Nephron (organoid): Measurements from ENCODE around the gene MCF2L.

Source experiments
- H3K27ac Mint-ChIP-seq, 3 experiments: 2 replicates each; pipeline ENCODE4 v1.8.0; 2020; ENCODE audit warnings: mixed read lengths in 3 of 3, mild to moderate bottlenecking in 2 of 3, moderate library complexity in 1 of 3
- H3K27me3 Mint-ChIP-seq: 2 replicates; pipeline ENCODE4 v1.8.0; 2021; ENCODE audit warnings: low read depth, mild to moderate bottlenecking, moderate library complexity, mixed read lengths
- H3K36me3 Mint-ChIP-seq: 2 replicates; pipeline ENCODE4 v1.8.0; 2020; ENCODE audit warnings: low read depth, mixed read lengths
- H3K4me1 Mint-ChIP-seq: 2 replicates; pipeline ENCODE4 v1.8.0; 2020; ENCODE audit warnings: mixed read lengths
- H3K4me3 Mint-ChIP-seq, 3 experiments: 2 replicates each; pipeline ENCODE4 v1.8.0; 2020; ENCODE audit warnings: mild to moderate bottlenecking in 3 of 3, mixed read lengths in 3 of 3, moderate library complexity in 2 of 3
- H3K9me3 Mint-ChIP-seq: 2 replicates; pipeline ENCODE4 v1.8.0; 2020; ENCODE audit warnings: mixed read lengths
- TF ChIP-seq, protein P1 (sequence below), 3 experiments: fragments of 200-600 bp; sonication (generic); IDR thresholded peaks; one replicate each; pipeline ENCODE4 v1.5.0; 2021; ENCODE audit warnings: antibody characterized with exemption in 3 of 3; ENCODE audit not compliant: unreplicated experiment in 3 of 3

Gene MCF2L

DNA sequence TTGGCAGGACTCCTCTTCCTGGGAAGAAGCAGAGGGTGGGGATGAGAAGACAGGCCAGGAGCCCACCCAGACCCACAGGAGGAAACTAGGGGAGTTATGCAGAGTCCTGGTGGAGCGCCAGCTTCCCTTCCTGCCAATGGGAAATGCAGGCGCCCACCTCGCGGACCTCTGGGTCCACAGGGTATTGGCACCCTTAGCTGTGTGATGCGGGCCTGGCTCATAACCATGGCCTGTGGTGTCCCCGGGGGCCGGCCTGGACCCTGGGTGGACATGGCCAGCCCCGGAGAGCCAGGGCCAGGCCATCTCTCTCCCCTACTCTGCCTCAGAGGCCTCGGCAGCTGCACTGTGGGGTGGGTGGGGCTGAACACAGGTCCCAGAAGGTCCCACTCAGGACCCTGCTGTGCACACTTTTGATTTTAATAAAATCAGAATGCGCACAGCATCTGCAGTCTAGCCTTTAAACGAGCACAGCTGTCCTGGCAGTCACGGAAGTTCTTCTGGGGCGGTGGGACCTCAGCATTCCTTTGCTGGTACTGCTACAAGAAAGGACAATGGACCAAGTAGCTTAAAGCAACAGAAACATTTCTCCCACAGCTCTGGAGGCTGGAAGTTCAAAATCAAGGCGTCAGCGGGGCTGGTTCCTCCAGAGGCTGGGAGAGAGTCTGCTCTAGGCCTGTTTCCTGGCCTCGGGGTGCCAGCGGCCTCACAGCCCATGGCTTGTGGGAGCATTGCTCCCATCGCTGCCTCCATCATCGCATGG lies 155.4 kb downstream of the MCF2L start:
- H3K9me3 Mint-ChIP-seq, result no peaks in the 10 kb centered on the region
- peaks cover 12% of the 10 kb centered on the region for H3K4me1 Mint-ChIP-seq
- TF ChIP-seq, protein P1, sequence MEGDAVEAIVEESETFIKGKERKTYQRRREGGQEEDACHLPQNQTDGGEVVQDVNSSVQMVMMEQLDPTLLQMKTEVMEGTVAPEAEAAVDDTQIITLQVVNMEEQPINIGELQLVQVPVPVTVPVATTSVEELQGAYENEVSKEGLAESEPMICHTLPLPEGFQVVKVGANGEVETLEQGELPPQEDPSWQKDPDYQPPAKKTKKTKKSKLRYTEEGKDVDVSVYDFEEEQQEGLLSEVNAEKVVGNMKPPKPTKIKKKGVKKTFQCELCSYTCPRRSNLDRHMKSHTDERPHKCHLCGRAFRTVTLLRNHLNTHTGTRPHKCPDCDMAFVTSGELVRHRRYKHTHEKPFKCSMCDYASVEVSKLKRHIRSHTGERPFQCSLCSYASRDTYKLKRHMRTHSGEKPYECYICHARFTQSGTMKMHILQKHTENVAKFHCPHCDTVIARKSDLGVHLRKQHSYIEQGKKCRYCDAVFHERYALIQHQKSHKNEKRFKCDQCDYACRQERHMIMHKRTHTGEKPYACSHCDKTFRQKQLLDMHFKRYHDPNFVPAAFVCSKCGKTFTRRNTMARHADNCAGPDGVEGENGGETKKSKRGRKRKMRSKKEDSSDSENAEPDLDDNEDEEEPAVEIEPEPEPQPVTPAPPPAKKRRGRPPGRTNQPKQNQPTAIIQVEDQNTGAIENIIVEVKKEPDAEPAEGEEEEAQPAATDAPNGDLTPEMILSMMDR (IDR thresholded peaks at IDR 0.05; ENCODE audit: unreplicated experiment in 3 of 3), result no peak
- peaks cover 25% of the 10 kb centered on the region for H3K27me3 Mint-ChIP-seq
- no peak overlapping the region for H3K4me3 Mint-ChIP-seq
- H3K36me3 Mint-ChIP-seq, result peaks cover 5% of the 10 kb centered on the region
- no peak overlapping the region for H3K27ac Mint-ChIP-seq

DNA sequence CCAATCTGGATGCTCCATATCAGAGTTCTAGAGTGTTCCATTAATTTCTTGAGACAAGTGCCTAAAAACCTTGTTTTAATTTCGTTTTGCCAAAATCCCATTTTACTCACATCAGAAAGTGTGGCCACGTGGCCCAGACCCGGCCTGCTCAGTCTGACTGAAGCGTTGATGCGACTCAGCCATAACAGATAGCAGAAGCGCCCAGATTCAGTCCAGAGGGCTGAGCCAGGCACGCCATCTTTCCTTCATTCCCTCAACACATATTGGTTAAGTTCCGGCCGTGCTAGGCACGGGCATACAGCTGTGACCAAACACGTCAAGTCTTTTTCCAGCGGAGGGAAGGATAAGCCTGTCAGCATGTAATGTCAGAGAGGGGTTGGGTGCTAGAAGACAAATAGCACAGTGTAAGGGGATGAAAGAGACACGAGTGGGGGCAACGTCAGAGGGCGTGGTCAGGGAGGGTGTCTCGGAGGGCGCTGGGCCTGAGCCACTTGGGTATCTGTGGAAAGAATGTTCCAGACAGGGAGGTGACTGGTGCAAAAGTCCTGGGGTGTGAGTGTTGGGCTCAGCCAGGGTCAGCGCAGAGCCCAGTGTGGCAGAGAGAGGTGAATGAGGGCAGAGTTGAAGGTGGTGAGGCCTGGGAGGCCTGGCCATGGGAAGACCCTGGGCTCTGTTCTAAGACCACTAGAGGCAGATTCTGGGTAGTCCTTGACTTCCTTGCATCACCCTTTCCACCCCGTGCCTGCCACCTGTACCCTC lies 156.7 kb downstream of the MCF2L start:
- TF ChIP-seq, protein P1 (IDR thresholded peaks at IDR 0.05; ENCODE audit: unreplicated experiment in 3 of 3), result no peak
- peaks cover 5% of the 10 kb centered on the region for H3K36me3 Mint-ChIP-seq
- H3K9me3 Mint-ChIP-seq, result no peaks in the 10 kb centered on the region
- H3K4me1 Mint-ChIP-seq, result peaks cover 12% of the 10 kb centered on the region
- H3K27me3 Mint-ChIP-seq, result peaks cover 15% of the 10 kb centered on the region
- no peak overlapping the region for H3K4me3 Mint-ChIP-seq
- no peak overlapping the region for H3K27ac Mint-ChIP-seq

DNA sequence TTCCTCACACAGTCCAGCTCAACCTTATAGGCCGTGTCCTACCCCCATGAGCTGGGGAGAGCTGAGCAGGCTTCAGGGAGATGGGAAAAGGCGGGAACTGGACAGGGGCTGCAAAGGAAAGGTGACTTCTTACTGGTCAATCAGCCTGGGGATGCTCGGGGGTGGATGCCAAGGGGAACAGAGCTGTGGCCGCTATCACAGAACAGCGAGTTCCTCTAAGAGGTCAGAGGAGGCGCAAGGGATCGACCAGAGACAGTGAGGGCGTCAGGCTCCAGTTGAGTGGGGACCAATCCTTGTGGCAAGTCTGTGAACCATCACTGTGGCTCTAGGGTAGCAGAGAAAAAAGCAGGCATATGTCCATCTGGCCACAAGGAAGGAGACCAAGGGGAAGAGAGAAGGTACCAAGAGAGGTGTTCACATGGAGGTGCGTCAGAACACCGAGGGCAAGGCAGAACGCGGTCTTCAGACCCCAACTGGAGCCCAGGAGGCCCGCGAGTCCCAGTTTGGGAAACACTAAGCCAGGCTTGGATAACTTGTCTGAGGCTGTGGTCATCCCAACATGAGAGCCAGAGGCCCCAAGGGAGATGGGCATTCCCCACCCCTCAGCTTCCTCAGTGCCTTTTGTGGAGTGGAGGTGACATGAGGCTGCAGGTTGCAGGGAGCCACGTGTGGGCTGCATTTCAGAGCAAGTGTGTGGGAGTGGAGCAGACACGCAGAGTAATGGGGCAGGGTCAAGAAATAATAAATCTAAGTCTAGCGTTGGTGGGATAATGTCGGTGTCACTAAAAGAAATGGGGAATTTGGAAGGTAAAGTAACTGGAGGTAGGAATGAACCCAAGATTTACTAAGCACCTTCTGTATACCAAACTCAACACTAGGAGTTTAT lies 157.5 kb downstream of the MCF2L start:
- peaks cover 5% of the 10 kb centered on the region for H3K36me3 Mint-ChIP-seq
- no peak overlapping the region for H3K27ac Mint-ChIP-seq
- H3K27me3 Mint-ChIP-seq, result peaks cover 15% of the 10 kb centered on the region
- no peak overlapping the region for H3K4me3 Mint-ChIP-seq
- H3K4me1 Mint-ChIP-seq, result peaks cover 12% of the 10 kb centered on the region
- H3K9me3 Mint-ChIP-seq, result no peaks in the 10 kb centered on the region
- TF ChIP-seq, protein P1 (IDR thresholded peaks at IDR 0.05; ENCODE audit: unreplicated experiment in 3 of 3), result no peak

DNA sequence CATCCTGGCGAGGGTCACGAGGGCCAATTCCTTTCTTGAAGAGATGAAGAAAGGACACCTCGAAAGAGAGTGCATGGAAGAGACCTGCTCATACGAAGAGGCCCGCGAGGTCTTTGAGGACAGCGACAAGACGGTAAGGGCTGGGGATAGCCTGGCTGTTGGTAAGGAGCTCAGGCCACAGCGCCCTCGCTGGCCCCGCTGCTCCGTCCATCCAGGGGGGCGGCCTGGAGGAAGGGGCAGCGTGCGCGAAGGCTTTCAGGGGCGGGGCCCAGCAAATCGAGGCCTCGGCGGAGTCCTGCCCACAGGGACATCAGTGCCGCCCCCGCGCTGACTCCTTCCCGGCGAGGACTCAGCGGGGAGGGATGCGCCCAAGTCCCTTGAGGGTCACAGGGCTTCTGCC lies 160.5 kb downstream of the MCF2L start:
- Mint-ChIP-seq H3K36me3 (peaks cover 5% of the 10 kb centered on the region), H3K9me3 (no peaks in the 10 kb centered on the region), H3K4me3 (no peak overlapping the region), H3K27ac (no peak overlapping the region), H3K27me3 (peaks cover 8% of the 10 kb centered on the region), H3K4me1 (no peaks in the 10 kb centered on the region)
- TF ChIP-seq, protein P1 (IDR thresholded peaks at IDR 0.05; ENCODE audit: unreplicated experiment in 3 of 3), result no peak

DNA sequence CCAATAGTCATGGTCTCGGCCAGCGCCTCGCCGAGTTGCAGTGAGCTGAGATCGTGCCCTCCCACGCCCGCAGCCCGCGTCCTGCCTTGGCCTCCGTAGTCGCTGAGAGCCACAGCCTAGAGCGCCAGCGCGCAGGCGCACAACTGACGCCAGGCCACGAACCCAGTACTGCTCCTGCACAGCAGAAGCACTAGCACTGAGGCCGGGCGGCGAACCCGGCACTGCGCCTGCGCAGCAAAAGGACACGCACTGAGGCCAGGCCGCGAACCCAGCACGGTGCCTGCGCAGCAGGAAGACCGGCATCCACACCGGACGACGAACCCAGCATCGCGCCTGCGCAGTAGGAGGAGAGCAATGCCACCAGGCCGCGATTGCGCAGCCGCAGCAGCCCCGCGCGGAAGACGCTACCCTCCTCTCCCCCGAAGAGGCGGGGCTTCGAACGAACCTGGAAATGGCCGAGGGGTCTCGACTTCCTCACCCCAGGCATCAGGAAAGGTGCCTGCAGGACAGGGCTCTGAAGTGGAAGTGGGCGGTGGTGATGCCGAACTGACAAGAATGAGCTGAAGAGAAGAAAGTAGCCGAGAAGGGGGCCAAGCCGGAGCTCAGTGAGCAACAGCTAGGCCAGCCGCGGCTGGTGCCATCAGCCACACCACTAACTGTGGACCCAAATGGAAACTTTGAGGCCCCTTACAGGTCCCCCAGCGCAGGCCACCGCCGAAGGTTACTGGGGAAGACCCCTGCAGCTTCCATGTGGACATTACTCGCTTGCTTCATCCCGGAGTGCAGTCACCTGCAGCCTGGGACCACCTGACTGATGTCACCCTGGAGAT lies 161.1 kb downstream of the MCF2L start:
- Mint-ChIP-seq H3K36me3 (peaks cover 5% of the 10 kb centered on the region), H3K4me1 (no peaks in the 10 kb centered on the region), H3K9me3 (no peaks in the 10 kb centered on the region), H3K27me3 (peaks cover 8% of the 10 kb centered on the region), H3K27ac (no peak overlapping the region), H3K4me3 (no peak overlapping the region)
- TF ChIP-seq, protein P1 (IDR thresholded peaks at IDR 0.05; ENCODE audit: unreplicated experiment in 3 of 3), result no peak
